Stimulated activated CD8-positive, alpha-beta memory T cell treated with anti-CD3 and anti-CD28 coated beads, Interleukin-4, amount 100 ng/mL, for 48 hours (primary cell): ENCODE results near the gene AQP1.

ENCODE experiments used
- DNase-seq: peaks from one replicate; pipeline ENCODE4 v3.0.0-alpha.2; 2020

The AQP1 gene

DNA sequence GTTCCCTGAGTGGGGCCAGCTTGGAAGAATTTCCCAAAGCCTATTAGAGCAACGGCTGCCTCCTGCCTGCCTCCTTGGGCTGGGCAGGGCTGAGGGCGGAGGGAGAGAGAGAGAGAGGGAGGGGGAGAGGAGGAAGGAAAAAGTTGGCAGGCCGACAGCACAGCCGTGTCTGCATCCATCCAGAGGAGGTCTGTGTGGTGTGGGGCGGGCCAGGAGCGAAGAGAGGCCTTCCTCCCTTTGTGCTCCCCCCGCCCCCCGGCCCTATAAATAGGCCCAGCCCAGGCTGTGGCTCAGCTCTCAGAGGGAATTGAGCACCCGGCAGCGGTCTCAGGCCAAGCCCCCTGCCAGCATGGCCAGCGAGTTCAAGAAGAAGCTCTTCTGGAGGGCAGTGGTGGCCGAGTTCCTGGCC is at the start of gene AQP1:
AQP1 (plus strand) TSS at position 293 of the 409 bp plus-strand sequence; CDS start at position 350, 57 bp downstream.
- no peak for DNase-seq

DNA sequence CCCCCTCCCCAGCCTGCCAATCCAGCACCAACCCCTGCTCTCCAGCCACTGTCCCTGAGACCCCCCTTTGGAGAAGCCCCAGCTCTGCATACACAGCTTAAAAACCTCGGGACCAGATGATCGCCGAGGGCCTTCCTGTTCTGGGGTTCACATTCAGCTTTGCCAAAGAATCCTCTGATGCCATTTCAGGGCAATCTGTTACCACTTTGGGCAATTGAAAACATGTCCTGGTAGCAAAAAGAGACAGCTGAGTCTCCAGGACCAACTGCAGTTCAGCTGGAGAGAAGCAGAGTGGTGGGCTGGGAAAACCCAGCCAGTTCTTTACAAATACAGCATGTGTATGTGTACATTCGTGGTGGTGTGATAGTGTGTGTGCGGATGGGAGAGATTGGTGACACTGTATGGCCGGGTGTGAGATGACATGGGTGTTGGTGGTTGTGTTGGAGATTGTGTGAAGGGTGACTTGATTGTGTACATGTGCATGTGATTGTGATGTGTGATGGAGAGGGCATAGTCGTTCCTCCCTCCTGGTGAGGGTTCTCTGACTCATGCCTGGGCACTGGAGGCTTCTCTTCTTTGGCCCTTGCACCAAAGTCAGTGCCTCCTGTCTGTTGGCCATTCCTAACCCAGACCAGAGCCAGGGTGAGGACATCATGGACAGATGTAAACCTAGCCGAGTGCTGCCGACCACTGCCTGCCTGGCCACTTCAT is 48.5 kb upstream of the AQP1 start:
- no peak for DNase-seq

DNA sequence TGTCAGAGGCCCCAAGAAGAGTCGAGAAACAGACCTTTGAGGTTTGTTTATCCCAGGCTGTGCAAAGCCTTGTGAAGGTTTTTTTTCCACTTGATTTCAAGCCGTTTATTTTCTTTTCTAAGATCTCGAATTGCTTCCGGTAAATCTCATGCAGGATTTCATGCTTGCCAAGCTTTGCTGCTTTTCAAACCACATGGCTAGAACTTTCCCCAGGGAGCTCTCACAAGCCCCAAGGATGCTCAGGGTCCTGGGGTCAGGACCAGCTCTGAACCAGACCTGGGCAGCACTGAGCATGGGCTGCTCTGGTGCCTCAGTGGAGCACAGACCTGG is 48.0 kb upstream of the AQP1 start:
- DNase-seq, result no peak

DNA sequence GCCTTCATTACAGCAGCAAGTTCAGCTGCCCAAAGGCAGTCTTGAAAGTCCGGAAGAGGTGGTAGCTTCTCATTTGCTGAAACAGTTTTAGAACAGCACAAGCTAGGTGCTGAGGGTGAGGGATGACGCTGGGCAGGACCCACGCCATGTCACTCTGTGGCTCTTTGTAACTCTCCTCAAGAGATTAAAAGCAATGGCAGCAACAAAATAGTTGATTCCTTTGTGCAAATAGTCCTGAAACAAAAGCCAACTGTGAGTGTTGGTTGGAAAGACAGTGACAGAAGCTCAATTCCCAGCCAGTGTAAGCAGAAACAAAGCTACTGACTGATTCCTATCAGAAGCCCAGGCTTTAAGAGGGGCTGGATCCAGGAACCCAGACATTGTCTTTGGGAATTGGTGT is 47.6 kb upstream of the AQP1 start:
- no peak for DNase-seq

DNA sequence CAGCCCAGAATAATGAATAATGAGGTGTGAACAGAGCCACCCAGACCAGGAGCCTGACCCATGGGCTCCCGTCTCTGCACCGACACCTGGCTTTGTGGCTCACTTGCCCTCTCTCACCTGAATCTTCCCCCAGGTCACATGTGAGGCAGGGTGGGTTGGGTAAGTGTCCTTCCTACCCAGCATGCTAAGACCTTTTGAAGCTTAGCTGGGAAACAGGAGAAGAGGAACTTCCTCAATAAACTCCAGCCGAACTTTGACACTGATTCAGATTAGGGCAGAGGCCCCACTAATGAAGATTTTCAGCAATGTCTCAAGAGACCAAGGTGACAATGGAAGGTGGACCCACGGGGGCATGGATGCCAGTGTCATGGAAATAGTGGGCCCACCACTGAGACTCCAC is 46.6 kb upstream of the AQP1 start:
- no peak for DNase-seq

DNA sequence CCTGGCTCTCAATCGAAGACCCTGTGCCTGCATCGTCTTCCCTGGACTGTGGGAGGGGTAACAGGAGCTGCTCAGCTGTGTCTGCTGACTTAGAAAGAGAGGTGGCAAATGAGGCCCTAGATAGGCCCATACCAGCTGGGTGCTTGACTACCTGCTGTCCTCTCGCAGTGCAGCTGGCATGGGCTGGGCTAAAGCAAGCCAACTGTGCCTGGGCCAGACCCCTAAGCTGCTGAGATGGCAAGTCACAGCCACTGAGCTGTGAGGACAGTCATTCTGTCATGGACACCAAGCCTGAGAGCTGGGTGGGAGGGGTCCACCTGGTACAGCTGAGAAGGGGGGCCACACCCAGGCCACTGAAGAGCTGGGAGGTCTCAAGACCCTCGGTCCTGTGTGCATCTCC is 45.8 kb upstream of the AQP1 start:
- no peak for DNase-seq

DNA sequence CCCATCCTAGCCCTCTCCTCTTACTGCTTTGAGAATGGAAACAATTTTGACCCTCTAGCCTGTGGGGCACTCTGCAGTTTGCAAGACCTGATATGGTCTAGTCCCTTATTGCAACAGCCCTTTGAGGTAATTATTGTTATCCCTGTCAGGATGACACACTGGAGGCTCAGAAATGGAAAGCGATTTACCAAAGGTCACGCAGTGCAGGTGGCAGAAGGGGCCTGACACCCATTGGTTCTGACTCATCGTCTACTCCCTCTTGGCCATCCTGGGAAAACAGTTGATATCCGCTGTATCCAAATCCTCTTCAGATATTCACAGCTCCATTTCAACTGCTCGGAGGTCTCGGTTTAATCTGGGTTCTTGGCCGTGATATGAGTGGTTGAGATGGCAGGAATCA is 44.7 kb upstream of the AQP1 start:
- no peak for DNase-seq

DNA sequence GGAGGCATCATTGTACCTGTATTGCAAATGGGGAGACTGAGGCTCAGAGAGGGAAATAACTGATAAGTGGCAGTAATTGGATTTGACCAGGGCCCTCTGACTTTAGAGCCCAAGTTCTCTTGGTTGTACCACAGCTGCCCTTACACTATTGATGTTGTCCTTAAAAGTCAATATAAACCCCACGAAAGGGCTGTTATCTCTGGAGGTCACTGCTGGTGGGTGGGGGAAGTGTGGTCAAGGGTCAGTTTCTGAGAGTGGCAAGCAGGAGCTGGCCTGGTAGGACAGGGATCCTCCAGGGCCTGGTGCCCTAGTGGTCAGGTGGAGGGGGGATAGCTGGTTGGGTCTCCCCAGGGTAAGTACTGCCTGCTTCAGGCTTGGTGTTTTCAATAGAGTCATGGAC is 44.2 kb upstream of the AQP1 start:
- no peak for DNase-seq

DNA sequence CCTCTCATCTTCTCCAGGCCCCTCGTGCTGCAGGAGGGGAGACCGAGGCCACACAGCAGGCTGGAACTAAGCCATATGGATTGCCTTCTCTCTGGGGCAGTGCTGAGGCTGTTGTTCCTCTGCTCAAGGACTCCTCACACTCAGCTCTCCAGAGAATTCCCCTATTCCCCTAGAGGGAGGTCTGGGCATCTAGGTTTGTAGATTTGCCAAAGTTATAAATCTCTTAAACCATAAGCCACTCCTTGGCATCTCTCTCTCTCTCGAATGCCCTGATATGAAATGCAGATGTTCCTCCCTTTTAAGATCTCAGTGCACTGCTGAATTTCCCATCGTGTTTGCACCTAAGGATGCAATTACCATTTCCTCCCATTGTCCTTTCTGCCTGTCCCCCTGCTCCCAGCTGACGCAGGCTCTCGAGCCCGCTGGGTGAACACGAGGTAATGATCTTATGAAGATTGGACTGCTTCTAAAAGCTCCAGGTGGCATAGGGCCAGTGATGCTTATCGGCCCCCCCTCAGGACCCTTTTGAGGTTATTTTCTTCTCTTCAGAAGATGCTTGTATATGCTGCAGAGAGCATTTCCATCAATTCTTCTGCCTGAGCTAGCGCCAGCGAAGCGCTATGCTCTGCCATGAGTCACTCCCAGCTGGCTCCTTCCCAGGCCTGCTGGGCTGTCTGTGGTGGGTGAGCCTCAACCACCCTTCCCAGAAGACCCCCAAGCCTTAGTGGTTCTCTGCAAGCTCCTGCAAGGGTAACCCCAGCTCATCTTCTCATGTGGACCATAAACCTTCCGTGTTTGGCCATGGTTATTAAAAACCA is 41.6 kb upstream of the AQP1 start:
- no peak for DNase-seq

DNA sequence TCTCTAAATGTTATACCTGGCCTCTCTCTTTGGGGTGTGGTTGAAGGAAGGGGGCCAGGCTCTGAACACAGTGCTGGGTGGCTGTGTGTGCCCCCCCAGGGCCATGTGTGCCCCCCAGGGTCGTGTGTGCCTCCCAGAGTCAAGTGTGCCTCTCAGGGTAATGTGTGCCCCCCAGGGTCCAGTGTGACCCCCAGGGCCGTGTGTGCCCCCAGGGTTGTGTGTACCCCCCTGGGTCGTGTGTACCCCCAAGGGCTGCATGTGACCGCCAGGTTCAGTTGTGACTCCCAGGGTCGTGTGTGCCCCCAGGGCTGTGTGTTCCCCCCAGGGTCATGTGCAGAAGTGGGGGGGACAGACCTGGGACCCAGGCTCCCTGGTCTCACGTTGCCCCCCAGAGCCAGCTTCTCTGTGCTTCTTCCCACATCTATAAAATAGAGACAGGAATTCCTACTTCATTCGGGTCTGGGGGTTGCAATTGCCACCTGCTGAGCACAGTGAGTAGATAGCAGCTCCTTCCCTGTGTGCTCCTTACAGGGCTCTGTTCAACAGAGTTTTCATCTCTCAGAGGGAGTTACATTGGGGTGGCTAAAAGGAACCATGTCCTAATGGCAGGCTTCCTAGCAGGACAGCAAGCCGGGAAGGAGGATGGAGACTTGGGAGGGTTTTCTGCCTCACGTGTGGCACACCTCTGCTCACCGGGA is 40.7 kb upstream of the AQP1 start:
- no peak for DNase-seq

DNA sequence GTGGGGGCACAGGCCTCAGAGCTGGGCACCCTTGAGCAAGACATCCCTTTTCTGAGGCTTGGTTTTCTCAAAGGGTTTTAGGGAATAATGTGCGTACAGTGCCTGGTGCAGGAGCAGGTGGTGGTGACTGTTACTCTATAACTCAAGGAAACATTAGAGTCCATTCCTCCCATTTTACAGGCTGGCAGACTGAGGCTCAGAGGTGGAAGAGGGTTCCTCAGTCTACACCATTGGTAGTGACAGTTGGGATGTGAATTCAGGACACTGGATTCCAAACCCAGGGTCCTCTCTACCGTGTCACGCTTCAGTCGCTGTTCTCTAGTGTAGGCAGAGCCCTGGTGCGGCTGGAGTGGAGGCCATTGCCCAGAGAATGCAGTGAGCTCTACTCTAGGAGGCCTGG is 40.0 kb upstream of the AQP1 start:
- no peak for DNase-seq

DNA sequence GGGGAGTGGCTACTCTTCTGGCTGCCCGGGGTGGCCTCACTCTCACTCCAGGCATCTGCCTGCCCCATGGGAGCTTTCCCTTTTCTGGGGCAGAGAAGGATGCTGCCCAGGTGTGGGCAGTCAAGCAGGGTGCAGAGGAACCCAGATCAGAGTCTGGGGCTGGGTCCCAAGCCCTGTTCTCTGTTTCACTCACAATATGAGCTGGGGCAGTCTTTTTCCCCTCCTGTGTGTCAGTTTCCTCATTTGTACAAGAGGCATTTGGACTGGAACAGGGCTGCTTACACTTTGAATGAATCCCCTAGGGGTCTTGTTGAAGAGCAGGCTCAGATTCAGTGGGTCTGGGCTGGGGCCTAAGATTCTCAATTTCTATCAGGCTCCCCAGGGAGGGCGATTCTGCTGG is 38.4 kb upstream of the AQP1 start:
- no peak for DNase-seq

DNA sequence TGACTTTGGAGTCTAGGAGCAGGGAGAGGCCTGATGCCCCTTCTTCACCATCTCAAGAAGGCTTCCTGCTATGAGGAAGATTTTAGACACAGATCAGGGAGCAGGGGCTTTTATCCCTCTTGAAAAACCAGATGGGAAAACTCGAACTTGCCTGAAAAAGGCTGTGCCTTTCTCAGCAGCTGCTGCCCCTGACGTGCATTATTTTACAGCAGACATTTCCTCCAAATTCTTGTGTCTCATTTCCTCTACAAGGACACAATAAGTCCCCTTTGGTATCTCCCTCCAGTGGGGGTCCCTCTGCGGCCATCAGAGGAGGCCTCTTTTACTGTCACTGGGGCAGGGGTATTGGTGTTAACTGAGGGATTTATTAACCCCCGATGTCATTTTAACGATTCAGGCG is 38.0 kb upstream of the AQP1 start:
- DNase-seq, result no peak

DNA sequence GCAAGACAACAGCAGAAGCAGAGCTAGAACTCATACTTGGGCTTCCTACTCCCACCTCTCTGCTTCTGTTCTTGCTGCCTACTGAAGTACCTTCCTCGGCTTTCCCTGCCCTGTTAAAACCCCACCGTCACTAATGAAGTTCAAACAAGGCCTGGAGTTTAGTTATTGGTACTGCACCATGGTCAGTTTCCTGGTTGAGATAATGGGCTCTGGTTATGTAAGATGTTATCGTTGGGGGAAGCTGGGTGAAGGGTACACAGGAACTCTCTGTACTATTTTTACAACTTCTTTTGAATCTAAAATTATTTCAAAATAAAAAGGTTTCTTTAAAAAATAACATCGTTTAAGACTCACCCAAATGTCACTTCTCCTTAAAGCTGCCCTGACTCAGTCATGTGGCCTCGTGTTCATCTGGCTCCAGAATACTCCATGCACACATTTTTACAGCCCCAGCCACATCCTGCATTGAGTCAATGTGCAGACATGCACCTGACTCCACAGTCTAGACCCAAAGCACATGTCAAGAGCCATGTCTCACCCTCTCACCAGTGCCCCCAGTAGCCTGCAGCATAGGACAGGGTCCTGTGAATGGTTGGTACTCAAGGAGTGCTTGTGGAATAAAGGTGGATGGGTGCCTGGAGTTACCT is 36.9 kb upstream of the AQP1 start:
- DNase-seq, result no peak

DNA sequence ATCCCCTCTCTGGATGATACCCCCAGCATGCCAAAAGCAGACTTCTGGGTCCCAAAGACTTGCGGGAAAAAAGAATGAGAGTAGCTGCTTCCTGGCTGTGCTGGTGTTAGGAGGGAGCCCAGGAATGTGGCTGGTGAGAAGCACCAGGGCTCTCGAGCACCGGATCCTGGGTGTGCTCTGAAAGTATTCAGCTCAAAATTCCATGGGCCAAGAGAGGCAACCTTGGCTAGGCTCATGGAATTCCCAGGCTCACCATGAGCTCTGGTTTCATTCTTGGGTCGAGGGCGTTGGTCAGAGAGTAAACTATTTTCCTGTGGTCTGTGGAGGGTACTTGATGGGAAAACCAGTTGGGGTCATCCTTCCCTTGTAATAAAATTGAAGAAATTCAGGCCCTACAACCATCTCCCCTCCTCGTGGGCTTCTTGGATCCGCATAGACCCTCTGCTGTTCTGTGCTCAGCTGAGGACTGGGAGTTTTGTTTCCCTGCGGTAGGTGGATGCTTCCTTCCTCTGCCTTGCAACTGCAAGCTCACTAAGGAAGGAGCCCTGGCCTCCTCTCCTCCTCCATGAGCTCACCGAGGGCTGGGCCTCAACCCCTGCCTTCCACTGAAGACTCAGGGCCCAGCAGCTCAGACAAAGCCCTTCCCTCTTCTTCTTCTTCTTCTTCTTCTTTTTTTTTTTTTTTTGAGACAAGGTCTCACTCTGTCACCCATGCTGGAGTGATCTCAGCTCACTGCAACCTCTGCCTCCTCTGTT is 34.5 kb upstream of the AQP1 start:
- DNase-seq, result no peak

DNA sequence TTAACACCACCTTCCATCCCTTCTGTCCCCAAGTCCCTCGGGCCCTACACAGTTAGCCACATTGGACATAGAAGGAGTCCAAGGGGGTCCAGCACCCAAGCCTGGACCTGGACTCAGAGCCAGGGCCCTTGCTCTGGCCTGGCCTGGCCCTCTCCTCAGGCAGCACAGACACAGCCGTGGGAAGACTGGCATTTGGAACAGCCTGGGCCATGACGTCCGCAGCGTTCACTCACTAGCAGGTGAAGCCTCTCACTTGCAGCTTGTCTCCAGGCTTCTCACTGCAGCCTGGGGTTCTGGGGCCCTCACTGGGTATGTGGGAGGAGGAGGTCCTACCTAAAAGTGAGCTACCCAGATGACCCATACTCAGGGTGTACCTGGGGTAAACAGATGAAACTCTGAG is 33.7 kb upstream of the AQP1 start:
- DNase-seq, result no peak

DNA sequence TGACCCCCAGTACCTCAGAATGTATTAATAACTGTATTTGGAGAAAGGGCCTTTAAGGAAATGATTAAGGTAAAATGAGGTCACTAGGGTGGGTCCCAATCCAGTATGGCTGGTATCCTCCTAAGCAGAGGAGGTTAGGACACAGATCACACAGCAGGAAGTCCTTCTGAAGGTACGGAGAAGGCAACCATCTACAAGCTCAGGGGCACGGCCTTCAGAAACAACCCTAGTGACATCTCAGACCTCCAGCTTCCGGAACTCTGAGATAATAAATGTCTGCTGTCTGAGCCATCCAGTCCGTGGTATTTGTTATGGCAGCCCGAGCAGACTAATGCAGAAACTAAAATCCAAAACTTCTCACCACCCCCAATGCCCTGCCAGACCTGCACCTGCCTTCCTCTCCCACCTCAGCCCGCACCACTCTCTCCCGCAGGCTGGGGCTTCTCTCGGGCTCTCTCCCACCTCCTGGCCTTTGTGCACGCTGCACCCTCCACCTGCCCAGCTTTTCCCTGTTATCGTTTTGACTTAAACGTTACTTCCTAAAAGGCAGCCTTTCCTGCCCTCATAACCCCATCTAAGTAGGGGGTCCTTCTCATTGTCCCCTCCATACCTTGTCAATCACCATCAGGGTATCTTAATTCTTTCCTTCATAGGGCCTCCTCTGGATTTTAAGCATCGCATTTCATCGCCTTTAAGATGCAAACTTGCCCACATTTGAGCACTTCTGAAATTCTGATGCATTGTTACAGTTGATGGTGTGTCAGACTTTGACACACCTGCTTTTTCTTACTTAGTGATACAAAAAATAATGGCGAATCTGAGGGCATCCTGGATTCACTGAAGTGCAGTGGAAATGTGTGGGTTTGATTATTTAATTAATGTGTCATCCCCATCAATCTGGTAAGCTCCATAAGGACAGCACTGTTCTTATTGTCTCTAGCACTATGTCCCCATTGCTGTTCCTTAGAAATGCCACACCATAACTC is 32.2 kb upstream of the AQP1 start:
- DNase-seq, result no peak

DNA sequence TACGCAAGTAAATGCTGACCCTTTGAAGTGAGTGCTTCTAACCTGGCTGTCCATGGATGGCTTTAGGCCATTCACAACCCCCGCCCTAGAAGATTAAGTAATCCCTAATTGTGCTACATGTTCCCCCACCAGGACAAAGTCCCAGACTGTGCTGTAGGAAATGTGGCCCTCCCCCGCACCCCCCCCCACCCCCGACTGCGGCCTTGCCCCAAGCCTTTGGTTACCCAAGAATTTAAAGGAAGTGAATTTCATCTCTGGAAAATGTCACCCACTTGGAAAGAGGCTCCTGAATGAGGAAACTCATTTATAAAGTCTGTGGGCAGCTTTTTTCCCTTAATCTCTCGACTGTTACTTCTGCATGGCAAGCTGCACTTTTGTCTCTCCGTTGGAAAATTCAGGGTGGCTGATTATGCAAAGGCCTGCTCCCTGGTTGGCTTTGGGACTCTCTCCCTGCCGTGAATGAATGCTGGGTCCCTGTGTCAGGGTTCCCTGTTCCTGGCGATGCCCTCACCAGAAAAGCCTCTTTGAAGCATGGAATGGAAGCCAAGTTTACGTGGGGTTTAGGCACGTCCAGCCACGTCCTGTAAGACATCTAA is 31.4 kb upstream of the AQP1 start:
- DNase-seq, result no peak

DNA sequence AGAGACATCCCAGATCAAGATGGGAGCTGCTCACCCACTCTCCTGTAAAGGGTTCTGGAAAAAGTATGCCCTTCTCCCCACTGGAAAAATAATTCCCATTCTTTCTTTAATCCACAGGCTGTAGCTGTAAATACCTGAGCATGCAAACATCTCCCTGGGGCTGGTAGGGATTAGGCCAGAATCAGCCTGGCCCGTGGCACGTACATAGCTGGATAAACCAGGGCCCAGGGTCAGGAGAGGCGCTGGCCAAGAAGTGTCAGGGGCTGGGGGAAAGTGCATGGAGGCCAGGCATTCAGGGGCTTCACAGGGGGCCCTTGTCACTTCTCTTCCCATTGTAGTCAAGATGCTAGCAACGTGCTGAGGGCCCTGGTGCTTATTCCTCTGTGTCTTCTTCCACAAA is 30.7 kb upstream of the AQP1 start:
- DNase-seq, result no peak

DNA sequence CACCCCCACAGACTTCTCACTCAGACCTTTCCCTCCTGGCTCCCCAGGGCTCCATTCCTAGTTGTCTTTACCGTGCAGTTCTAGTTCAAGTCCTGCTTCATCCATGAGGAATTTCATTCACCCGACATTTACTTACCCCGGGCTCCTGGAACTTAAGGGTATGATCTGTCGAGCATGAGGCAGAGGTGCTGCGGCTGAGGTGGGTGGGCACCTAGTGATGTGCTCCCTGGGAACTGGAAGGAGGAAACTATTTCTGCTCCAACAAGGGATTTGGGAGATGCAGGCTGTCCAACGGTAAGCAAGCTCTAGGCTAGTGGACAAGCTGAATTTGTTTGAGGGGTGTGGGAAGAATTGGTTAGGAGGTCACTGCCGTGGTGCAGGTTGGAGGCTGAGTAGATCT is 30.2 kb upstream of the AQP1 start:
- no peak for DNase-seq

DNA sequence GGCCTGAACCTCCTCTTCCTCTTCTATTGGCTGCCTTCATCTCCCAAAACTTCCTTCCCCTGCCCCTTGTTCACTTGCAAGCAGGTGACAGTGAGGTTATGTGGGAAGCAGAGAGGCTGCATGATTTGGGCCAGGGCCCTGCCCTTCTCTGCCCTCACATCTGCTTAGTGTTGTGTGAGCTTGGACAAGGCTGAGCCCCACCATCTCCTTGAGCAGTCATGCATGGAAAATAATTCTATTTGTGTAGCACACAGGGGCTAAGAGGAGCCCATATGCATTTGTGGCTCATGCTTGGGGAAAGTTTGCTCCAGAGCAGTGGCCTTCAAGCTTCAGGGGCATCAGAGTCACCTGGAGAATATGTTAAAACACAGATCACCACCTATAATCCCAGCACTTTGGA is 26.8 kb upstream of the AQP1 start:
- no peak for DNase-seq
